ENCODE data around the gene IER2.
"Not testable (repeated sequence)": the region's sequence is repeated elsewhere in the genome, so short reads cannot be mapped to it uniquely, and the experiment has no call there.

The IER2 gene

GRCh38 chr19:13146763-13147563, 3.2 kb upstream of the IER2 start:
- DNase-seq, result no peak

DNA sequence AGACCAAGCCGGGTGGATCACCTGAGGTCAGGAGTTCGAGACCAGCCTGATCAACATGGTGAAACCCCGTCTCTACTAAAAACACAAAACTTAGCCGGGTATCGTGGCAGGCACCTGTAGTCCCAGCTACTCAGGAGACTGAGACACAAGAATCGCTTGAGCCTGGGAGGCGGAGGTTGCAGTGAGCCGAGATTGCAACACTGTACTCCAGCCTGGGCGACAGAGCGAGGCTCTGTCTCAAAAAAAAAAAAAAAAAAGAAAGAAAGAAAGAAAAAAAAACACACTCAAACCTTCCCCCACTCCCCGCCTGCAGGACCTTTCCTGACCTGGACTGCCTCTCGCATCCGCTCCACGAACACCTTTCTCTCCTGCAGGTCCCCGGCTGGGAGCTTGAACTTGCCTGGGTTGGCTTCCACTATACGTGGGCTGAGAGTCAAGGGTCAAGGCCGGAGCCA, 1.0 kb upstream of the IER2 start:
- DNase-seq, result not testable (repeated sequence)

DNA sequence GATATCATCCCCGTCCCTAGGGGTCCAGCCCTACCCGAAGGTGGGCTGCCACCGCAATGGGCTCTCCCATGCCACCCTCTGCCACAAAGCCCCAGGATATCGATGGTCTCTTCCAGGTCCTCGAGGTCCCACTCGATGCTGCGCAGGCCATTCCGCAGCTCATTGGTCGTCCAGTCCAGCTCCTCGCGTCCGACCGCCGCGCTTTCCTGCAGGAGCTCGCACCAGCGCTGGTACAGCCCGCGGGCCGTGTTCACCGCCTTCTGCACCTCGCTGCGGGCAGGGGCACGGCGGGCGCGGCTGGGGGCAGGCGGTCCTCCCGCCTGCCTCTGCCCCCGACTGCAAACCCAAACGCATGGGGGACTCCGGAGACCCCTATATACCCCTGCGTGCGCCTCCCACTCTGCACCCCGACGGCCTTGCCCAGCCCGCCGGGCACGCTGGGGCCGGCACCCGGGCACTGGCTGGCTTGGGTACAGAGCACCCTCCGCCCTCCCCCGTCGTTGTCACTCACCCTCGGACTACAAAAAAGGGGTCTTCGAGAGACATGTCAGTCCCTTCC, 504 bp upstream of the IER2 start:
- DNase-seq, result no peak

DNA sequence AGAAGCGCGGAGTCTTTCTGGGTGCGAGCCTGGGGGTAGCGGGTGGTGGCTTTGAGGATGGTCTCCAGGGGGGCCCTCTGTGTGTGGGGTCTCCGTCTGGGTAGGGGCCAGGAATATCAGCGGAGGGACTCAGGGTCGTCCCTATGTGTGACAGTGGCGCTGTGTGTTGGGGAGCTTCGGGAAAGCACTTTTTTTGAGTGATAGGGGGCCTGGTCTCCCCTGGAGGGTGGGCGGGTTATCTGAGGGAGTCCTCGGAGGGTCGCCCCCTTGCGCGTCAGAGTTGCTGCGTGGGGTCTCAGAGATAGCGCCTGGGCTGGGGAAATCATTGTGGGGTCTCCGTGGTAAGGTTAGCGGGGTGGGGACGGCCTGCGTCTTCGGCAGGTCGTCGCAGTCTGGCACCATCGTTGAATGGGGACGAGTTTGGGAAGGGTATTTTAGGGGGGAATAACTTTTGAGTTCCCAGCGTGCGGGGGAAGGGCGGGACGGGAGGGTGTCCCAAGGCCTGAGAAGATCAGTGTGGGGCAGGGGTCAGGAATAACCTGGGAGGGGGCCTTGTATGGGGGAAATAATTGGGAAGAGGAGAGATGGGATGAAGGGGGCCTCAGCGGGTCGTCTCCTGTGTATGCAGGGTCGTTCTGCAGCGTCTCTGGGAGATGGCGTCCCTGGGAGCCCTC, 857 bp downstream of the IER2 start:
- no peak for DNase-seq

DNA sequence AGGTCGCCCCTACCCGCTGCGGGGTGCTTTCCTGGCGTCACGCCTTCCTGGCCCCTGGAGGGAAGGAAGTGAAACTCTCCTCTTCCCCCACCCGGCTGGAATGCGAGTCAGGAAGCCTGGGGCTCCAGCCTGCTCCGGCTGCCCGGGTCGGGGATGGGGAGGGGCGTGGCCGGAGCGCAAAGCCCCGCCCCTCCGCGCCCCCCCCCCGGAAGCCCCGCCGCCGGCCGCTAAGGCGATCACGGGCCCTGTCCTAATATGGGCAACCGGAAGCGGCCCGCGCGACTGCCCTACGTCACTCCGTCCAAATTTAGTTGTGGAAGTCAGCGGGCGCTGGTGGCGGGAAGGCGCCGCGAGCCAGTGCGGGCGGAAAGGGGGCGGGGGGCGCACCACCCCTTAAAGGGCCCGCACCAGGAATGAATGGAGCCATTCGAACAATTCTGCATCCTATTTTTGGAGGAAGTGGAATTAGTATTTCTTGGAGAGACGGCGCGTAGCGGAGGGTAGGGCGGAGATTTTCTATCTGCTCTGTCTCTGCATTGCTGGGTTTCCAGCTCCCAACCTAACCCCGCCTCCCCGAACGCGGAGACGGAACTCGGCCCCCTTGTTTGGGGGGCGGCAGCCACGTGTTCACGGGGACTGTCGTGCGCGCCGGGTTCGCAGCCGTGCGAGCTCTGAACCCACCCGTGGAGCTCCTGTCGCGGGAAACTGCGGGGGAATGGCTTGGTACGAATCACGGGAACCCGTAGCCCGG, 1.6 kb downstream of the IER2 start:
- DNase-seq, result peak; percentile 86 to 89 (median 88)

DNA sequence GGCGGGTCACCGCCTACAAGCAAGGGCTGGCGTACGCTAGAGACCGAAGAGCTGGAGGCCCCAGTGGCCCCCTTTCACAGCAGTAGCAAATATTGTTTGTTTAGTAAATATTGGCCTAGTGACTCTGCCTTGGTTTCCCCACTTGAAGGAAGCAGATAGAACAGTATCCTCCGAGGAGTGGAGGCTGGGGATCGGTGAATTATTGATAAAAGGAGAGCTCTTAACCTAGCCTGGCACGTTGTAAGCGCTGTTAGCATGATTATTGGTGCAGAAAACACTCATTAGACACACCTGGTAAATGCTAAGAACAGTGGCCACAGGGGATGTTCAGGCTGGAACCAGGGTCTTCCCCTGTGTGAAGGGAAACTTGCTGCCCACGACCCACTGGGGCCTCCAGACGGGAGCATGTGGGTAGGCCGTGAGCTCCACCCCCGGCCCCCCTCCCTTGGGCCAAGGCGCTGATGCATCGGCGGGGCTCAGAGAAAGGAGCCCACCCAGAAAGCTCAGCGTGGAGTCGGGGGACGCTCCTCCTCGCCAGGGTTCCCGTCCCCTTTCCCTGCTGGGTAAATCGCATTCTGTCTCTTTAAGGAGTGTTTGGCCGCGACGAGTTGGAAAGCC, 2.3 kb downstream of the IER2 start:
- DNase-seq, result no peak

- peak; percentile 92 to 97 (median 95) for DNase-seq
These were observed 2.9 kb downstream of the IER2 start for GRCh38 chr19:13152974-13153568.

- DNase-seq, result no peak
These were observed 3.5 kb downstream of the IER2 start for GRCh38 chr19:13153569-13154240.

DNA sequence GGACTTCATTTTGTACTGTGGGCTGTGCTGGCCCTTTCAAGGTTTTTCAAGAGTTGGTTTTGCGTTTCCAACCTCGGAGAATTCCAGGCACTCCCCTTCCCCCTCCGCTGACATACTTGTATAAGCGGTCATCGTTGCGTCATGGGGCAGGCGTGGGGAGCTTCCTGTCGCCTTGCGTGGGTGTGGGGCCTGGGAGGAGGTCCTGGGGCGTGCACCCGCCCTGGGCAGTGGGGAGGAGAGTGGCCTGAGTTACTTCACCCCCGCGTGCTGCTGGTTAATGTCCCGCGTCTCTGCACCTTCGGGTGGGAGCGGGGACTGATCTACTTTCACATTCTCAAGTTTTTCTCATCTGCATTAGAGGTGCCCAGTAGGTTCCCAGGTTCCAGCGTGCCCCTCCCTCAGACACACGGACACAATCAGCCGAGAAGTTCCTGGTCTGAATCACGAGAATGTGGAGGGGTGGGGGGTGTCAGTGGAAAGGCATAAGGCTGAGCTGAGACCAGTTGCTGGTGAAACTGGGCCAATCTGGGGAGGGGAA, 4.1 kb downstream of the IER2 start:
- peak in 2 of 4 experiments; percentile 20 to 38 for DNase-seq

GRCh38 chr19:13154911-13155471, 4.8 kb downstream of the IER2 start:
- peak; percentile 46 to 58 (median 53) for DNase-seq

DNA sequence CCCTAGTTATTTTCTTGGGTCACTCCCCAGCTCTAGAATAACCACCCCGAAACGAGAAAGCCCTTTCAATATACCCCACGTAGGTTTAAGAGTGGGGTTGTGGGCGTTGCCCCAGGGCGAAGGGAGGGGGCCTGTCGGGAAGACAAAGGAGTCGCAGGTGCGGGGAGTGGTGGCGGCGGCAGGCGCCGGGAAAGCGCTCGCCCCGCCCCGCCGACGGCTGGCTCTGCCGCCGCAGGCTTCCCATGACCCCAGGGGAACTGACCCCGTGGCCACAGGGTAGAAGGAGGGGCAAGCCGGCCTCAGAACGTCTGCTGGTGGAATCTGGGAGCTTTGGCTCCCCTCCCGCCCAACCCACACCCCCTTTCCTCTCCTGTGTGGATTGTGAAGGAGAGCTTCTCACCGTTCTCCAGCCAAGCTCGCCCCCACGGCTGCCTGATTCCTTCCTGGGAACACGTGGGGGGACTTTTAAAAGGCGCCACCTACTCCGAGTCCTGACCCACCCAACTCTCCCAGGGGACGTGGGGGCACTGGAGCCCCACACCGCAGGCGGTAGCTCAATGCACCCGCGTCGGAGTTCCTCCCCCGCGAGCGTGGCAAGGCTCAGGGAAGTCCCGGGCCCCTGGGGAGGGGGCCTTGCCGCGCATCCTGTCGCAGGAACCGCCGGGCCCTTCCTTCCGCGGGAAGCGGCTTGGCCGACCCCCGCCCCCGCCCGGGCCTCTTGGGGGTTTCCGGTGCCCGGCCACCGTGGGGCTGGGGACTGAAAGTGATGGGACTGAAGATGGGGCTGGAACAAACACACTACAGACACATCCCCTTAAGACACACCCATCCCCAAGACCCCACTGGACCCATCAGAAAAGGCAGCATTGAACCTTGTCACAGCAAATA, 5.5 kb downstream of the IER2 start:
- DNase-seq, result peak in 3 of 4 experiments; percentile 27 to 71 (median 64)

DNA sequence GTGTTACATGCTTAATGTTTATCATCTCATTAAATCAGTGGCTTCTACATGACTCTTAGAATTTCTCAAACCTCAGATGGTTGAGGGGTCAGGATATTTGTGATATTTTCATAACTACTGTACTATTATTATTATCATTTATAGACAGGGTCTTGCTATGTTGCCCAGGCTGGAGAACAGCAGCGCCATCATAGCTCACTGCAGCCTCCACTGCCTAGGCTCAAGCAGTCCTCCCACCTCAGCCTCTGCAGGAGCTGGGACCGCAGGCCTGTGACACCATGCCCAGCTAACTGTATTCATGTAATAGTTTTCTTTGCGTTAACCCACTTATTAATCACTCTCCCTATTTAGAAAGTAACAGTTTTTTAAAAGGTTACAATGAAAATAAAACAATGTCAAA, 9.5 kb downstream of the IER2 start:
- no peak for DNase-seq

- DNase-seq, result no peak
These were observed 10.3 kb downstream of the IER2 start for GRCh38 chr19:13160557-13160956.

DNA sequence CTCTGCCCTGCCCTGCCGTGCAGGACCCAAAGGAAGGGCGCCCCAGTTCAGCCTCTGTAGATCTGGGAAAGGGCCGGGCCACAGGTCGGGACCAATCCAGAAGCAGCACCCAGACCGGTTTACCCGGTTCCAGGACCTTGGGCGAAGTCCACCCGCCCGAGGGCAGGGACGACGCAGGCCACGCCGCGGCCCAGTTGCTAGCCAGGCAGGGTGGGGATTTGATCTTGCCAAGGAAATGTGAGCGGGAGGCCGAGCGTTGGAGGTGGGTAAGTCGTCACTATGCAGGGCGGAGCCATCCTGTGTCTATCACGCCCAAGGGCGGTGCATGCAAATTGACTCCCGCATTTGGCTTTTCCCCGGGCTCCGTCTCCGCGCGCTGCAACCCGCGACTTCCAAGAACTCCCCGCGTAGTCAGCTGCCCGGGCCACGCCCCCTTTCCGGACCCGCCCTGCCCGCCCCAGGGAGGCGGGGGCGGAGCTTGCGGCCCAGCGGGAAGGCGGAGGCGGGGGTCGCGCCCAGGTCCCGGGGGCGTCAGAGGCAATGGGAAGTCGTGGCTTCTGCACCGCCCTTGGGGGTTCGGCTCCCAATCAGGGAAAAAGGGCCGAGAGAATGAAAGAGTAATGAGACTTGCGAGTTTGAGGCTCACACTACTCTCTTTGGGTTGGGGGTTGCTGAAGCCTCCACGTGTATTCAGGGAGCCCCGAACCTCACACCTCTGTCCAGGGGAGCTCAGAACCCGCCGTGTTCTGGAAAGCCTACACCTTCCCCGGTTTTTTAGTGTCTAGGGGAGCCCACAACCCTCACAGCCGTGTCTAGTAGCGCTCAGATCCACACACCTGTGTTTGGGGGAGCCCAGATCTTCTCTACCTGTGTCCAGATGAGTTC, 12.8 kb downstream of the IER2 start:
- DNase-seq, result peak; percentile 52 to 68 (median 57)

DNA sequence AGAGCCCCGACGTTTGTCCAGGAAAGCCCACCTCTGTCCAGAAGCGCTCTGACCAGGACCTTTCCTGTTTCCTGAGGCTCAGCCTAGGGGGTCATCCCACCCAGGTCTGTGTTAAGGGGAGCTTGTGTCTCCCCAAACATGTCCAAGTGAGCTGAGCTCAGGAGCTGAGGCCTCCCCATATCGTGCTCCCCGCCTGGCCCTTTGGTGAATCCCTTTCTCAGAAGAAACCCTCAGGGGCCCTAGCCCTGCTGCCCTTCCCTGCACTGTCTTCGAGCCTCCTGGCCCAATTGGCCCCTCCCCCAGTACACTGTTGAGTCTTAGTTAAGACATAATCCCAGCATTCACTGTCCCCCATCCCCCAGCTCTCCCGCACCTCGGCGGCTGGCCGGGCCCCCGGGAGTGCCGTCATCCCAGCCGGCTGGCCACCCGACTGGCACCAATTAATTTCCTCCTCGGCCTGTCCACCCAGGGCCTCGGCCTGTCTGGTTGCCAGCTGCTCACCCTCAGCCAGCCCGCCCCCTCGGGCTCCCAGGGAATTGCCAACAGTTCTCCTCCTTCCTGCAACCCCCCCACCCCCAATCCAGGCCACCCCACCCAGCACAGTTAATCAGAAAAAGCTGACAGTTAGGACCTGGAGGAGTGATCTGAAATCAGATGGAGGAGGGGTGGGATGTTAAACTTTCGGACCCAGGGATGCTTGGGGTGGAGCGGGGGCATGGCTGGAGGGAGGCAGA, 13.6 kb downstream of the IER2 start:
- peak in 1 of 4 experiments; percentile 9 for DNase-seq

- no peak for DNase-seq
These were observed 14.3 kb downstream of the IER2 start for GRCh38 chr19:13164343-13165161.
